Measurements from ENCODE around the gene LRRC25.

DNA sequence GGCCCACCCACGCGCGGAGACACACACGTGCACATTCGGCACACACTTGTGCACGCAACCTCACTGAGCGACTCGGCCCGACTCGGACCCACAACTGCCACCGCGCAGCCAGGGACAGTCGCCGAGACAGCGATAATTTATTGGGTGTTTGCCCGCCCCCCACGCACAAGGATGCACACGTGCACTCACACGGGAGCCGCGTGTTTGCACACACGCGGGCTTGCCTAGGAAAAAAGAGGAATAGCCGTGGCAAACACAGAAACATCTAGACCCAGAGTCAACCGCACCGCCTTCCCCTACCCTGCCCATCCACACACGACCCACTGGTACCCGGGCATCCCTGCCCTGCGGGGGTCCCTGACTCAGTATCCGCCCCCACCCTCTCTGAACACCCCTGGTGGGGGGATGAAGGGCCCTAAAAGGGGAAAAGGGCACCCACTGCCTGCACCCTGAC lies 20.6 kb upstream of the LRRC25 start:
- TF ChIP-seq, protein P1, sequence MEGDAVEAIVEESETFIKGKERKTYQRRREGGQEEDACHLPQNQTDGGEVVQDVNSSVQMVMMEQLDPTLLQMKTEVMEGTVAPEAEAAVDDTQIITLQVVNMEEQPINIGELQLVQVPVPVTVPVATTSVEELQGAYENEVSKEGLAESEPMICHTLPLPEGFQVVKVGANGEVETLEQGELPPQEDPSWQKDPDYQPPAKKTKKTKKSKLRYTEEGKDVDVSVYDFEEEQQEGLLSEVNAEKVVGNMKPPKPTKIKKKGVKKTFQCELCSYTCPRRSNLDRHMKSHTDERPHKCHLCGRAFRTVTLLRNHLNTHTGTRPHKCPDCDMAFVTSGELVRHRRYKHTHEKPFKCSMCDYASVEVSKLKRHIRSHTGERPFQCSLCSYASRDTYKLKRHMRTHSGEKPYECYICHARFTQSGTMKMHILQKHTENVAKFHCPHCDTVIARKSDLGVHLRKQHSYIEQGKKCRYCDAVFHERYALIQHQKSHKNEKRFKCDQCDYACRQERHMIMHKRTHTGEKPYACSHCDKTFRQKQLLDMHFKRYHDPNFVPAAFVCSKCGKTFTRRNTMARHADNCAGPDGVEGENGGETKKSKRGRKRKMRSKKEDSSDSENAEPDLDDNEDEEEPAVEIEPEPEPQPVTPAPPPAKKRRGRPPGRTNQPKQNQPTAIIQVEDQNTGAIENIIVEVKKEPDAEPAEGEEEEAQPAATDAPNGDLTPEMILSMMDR (conservative IDR thresholded peaks at IDR 0.05; ENCODE audit: low read depth, low read length), result no peak
- TF ChIP-seq, protein P2, sequence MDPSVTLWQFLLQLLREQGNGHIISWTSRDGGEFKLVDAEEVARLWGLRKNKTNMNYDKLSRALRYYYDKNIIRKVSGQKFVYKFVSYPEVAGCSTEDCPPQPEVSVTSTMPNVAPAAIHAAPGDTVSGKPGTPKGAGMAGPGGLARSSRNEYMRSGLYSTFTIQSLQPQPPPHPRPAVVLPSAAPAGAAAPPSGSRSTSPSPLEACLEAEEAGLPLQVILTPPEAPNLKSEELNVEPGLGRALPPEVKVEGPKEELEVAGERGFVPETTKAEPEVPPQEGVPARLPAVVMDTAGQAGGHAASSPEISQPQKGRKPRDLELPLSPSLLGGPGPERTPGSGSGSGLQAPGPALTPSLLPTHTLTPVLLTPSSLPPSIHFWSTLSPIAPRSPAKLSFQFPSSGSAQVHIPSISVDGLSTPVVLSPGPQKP (IDR thresholded peaks at IDR 0.05; ENCODE audit: borderline replicate concordance, low read depth, low read length), result no peak
- TF ChIP-seq BHLHE40 (IDR thresholded peaks at IDR 0.05; ENCODE audit: low read depth, low read length), result peak; percentile 81
- TF ChIP-seq, protein P3, sequence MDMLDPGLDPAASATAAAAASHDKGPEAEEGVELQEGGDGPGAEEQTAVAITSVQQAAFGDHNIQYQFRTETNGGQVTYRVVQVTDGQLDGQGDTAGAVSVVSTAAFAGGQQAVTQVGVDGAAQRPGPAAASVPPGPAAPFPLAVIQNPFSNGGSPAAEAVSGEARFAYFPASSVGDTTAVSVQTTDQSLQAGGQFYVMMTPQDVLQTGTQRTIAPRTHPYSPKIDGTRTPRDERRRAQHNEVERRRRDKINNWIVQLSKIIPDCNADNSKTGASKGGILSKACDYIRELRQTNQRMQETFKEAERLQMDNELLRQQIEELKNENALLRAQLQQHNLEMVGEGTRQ (IDR thresholded peaks at IDR 0.05; ENCODE audit: low read depth, low read length), result peak; percentile 35; the same call in 1 of the 2 replicates
- TF ChIP-seq SMC3 (IDR thresholded peaks at IDR 0.05; ENCODE audit: low read depth, low read length), result no peak
